Activated naive CD8-positive, alpha-beta T cell (primary cell): ENCODE data around the gene OR6C6.
"Not testable (repeated sequence)": the region's sequence is repeated elsewhere in the genome, so short reads cannot be mapped to it uniquely, and the experiment has no call there.

Experiments used
- H3K27ac Mint-ChIP-seq: one replicate; pipeline ENCODE4 v1.8.0; 2021; ENCODE audit warnings: mixed read lengths
- H3K27me3 Mint-ChIP-seq: one replicate; pipeline ENCODE4 v1.8.0; 2021; ENCODE audit warnings: mixed read lengths
- H3K36me3 Mint-ChIP-seq: one replicate; pipeline ENCODE4 v1.8.0; 2021; ENCODE audit warnings: mixed read lengths
- H3K4me1 Mint-ChIP-seq: one replicate; pipeline ENCODE4 v1.8.0; 2021; ENCODE audit warnings: low read depth, mixed read lengths
- H3K4me3 Mint-ChIP-seq: one replicate; pipeline ENCODE4 v1.8.0; 2021; ENCODE audit warnings: mild to moderate bottlenecking, mixed read lengths
- H3K9me3 Mint-ChIP-seq: one replicate; pipeline ENCODE4 v1.8.0; 2021; ENCODE audit warnings: low read depth, mixed read lengths

Gene OR6C6

DNA sequence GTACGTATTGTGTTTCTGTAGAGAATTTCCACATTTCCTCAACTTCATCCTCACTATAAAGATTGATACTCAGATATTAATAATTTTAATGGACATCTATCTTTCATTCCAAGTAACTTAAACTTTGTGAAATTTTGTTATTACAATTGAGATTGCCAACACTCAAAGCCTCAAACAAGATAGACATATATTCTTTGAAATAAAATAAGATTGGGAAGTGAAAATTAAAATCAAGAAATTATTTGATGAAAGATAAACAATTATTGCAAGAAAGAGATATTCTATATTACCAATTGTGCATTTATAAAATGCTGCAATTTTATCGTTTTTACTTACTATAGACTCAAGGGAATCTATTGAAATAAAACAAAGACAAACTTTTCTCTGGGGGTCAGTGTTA, at the start of gene OR6C6:
TSS of gene OR6C6 (minus strand) at position 101 of the 400 bp plus-strand sequence. CDS start 1,337 bp downstream, outside the sequence.
- no peak within 1 kb of the TSS for H3K4me3 Mint-ChIP-seq
- no peak within 1 kb of the TSS for H3K27ac Mint-ChIP-seq
- H3K9me3 Mint-ChIP-seq, result no peaks in the 10 kb centered on the region
- peaks cover 18% of the 10 kb centered on the region for H3K27me3 Mint-ChIP-seq
- H3K36me3 Mint-ChIP-seq, result no peaks in the 10 kb centered on the region
- no peaks in the 10 kb centered on the region for H3K4me1 Mint-ChIP-seq

DNA sequence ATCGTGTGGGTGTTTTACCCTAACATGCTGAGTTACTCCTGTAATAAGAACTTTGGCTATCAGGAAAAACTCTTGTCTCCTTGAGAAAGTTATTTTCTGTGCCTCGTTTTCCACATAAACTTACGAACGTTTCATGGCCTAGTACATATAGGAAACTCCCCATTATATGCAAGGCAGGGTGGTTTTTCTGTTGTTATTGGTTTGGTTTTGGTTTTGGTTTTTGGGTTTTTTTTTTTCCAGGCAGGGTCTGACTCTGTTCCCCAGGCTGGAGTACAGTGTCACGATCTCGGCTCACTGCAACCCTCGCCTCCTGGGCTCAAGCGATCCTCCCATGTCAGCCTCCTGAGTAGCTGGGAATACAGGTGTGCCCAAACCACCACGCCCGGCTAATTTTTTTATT, 39.6 kb upstream of the OR6C6 start:
- Mint-ChIP-seq H3K27me3 (peaks cover 4% of the 10 kb centered on the region), H3K4me3 (no peak overlapping the region), H3K36me3 (no peaks in the 10 kb centered on the region), H3K9me3 (no peaks in the 10 kb centered on the region), H3K4me1 (no peaks in the 10 kb centered on the region), H3K27ac (no peak overlapping the region)

DNA sequence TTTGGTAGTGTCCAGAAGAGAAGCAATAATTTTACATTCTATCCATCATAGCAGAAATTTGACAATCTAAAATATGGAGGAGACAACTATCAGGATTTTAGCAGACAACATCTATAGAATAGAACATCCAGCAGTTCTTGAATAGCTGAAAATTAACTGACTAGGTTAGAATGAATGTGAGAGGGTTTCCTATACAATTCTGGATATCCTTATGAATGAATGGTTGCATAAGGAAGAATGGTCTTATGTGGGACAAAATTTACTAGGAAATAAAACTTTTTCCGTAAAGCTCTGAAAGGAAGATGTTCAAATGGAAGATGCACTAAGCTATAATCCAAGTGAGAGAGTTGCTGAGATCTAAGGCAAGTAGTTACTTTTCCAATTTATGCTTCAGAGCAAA, 34.1 kb upstream of the OR6C6 start, which contains the start of gene OR6C3:
TSS of gene OR6C3 (plus strand) at position 301 of the 400 bp plus-strand sequence. CDS start 955 bp downstream, outside the sequence.
- Mint-ChIP-seq H3K4me3 (no peak within 1 kb of the TSS), H3K4me1 (no peaks in the 10 kb centered on the region), H3K9me3 (no peaks in the 10 kb centered on the region), H3K36me3 (no peaks in the 10 kb centered on the region), H3K27ac (no peak within 1 kb of the TSS), H3K27me3 (peaks cover 11% of the 10 kb centered on the region)

- H3K36me3 Mint-ChIP-seq, H3K4me1 Mint-ChIP-seq, H3K27ac Mint-ChIP-seq, H3K4me3 Mint-ChIP-seq, H3K27me3 Mint-ChIP-seq, H3K9me3 Mint-ChIP-seq: not testable (repeated sequence)
These were observed 29.4 kb upstream of the OR6C6 start for GRCh38 chr12:55325801-55326200.

DNA sequence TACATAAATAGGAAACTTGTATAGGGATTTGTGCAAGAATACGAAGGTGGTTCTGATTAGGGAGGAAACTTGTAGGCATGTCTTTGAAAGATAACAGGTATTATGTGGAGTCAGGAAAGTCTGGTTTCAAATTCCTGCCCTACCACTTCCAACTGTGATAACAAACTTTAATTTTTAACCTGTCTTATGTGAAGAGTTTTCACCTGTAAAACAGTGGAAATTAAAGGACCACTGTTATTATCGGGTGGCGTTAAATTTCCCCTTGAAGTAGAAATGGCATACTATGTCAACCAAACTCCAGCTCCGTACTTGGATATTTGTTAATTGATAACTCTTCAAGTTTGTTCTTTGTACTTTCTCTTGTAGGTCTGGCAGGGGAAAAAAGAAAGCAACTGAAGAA, 23.8 kb upstream of the OR6C6 start:
- peaks cover 8% of the 10 kb centered on the region for H3K27me3 Mint-ChIP-seq
- peaks cover 6% of the 10 kb centered on the region for H3K9me3 Mint-ChIP-seq
- no peaks in the 10 kb centered on the region for H3K36me3 Mint-ChIP-seq
- no peak overlapping the region for H3K4me3 Mint-ChIP-seq
- H3K4me1 Mint-ChIP-seq, result no peaks in the 10 kb centered on the region
- H3K27ac Mint-ChIP-seq, result no peak overlapping the region

- Mint-ChIP-seq H3K4me1 (no peaks in the 10 kb centered on the region), H3K4me3 (no peak within 1 kb of the TSS), H3K36me3 (no peaks in the 10 kb centered on the region), H3K9me3 (peaks cover 1% of the 10 kb centered on the region), H3K27me3 (peaks cover 17% of the 10 kb centered on the region), H3K27ac (no peak within 1 kb of the TSS)
These were observed 17.7 kb upstream of the OR6C6 start, which contains the start of gene OR6C1 for GRCh38 chr12:55314043-55314442. OR6C1 (plus strand) TSS chr12:55314343; CDS start chr12:55320600, 6,257 bp downstream.

DNA sequence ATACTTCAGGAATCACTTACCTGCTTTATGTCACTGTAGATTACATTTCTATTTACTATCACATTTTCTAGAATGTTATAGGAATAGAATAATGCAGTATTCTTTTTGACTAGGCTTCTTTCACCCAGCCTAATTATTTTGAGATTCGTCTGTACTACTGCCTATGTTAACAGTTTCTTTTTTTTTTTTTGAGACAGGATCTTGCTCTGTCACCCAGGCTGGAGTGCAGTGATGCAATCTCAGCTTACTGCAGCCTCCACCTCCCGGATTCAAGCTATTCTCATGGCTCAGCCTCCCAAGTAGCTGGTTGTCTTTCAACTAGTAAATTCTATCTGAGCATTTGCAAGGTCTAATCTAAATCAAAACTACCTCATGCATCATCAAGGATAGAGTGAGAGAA, 6.4 kb downstream of the OR6C6 start:
- Mint-ChIP-seq H3K27me3 (peaks cover 20% of the 10 kb centered on the region), H3K27ac (no peak overlapping the region), H3K9me3 (no peaks in the 10 kb centered on the region), H3K36me3 (no peaks in the 10 kb centered on the region), H3K4me1 (no peaks in the 10 kb centered on the region), H3K4me3 (no peak overlapping the region)

DNA sequence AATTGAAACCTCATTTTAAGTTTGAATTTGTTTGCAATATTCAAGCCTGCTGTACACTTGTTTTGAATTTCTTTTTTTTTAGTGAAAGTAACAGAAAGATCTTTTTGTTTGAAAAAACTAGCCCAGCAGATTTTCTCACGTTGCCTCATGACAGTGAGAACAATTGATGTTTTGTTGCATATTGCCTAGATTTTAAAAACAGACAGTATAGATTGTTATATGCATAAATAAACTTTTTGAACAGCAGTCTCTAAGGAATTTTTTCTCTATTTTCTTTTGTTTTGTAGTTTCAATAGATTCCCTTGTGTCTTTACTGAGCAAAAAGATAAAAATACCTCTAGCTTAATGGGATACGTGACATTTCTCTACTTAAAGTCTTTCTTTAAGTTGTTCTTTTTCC, 15.4 kb downstream of the OR6C6 start:
- H3K27me3 Mint-ChIP-seq, result peaks cover 11% of the 10 kb centered on the region

DNA sequence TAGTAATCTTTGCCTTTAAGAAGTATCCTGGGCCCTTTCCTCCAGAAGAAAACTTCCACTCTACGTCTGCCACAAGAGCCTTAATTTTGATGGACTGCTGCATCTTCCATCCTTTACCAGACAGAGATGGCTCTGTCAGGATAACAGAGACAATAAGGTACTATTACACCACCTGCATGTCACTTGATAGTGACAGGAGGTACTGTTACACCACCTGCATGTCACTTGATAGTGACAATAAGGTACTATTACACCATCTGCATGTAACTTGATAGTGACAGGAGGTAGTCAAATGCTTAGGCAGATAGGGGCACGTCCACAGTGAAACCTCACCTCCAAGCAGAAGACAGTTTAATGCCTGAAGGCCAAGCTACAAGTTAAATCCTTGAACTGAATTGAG, 38.1 kb downstream of the OR6C6 start:
- peaks cover 9% of the 10 kb centered on the region for H3K27me3 Mint-ChIP-seq
- no peak overlapping the region for H3K27ac Mint-ChIP-seq
- no peaks in the 10 kb centered on the region for H3K9me3 Mint-ChIP-seq
- H3K36me3 Mint-ChIP-seq, result no peaks in the 10 kb centered on the region
- H3K4me1 Mint-ChIP-seq, result no peaks in the 10 kb centered on the region
- H3K4me3 Mint-ChIP-seq, result no peak overlapping the region

More for the DNA sequence above, 15.4 kb downstream of the OR6C6 start:
- H3K9me3 Mint-ChIP-seq, result no peaks in the 10 kb centered on the region
- H3K36me3 Mint-ChIP-seq, result no peaks in the 10 kb centered on the region
- no peak overlapping the region for H3K27ac Mint-ChIP-seq
- no peaks in the 10 kb centered on the region for H3K4me1 Mint-ChIP-seq
- H3K4me3 Mint-ChIP-seq, result no peak overlapping the region

- peaks cover 10% of the 10 kb centered on the region for H3K27me3 Mint-ChIP-seq
- no peak overlapping the region for H3K4me3 Mint-ChIP-seq
- no peaks in the 10 kb centered on the region for H3K36me3 Mint-ChIP-seq
- no peak overlapping the region for H3K27ac Mint-ChIP-seq
- no peaks in the 10 kb centered on the region for H3K9me3 Mint-ChIP-seq
- H3K4me1 Mint-ChIP-seq, result no peaks in the 10 kb centered on the region
These were observed 39.5 kb downstream of the OR6C6 start for GRCh38 chr12:55256831-55257230.

DNA sequence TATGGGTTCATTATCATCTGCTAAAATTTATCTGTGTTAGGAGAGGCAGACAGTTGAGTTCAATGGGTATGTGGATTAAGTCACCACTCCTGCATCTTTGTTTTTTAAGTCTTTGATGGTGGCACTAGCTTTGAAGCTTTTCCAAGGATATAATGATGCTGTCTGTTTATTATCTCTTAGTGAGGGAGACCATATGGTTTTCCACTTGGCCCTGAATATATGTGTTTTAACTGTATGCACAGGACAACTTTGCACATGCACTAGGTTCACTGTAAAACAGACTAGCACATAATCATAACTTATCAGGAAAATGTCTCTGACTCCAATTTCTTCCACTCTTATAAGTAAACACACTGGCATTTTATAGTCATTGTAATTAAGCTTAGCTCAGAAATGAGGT, 43.1 kb downstream of the OR6C6 start:
- H3K4me1 Mint-ChIP-seq, result no peaks in the 10 kb centered on the region
- no peaks in the 10 kb centered on the region for H3K36me3 Mint-ChIP-seq
- H3K9me3 Mint-ChIP-seq, result no peaks in the 10 kb centered on the region
- no peak overlapping the region for H3K4me3 Mint-ChIP-seq
- peaks cover 11% of the 10 kb centered on the region for H3K27me3 Mint-ChIP-seq
- no peak overlapping the region for H3K27ac Mint-ChIP-seq

DNA sequence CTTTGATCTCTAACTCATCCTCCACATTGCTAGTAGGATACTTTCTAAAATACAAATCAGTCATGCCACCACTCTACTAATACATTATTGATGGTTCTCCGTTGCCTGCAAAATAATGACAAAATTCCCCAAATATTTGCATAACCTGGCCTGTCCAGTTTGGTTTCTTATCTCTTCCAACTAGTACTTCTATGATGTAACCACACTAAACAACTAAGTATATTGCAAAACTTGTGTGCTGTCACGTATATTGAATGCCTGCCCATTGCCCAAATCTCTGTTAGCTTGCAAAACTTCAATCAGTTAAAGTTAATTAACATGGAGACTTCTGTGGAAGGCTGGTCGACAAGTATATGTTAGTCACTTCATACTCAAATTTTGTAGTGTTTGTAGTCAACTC, 45.4 kb downstream of the OR6C6 start:
- Mint-ChIP-seq H3K9me3 (no peaks in the 10 kb centered on the region), H3K27ac (no peak overlapping the region), H3K36me3 (no peaks in the 10 kb centered on the region), H3K4me1 (no peaks in the 10 kb centered on the region), H3K27me3 (peaks cover 9% of the 10 kb centered on the region), H3K4me3 (no peak overlapping the region)

- H3K4me1 Mint-ChIP-seq, result no peaks in the 10 kb centered on the region
- no peak overlapping the region for H3K27ac Mint-ChIP-seq
- H3K4me3 Mint-ChIP-seq, result no peak overlapping the region
- H3K9me3 Mint-ChIP-seq, result no peaks in the 10 kb centered on the region
- peaks cover 9% of the 10 kb centered on the region for H3K27me3 Mint-ChIP-seq
- no peaks in the 10 kb centered on the region for H3K36me3 Mint-ChIP-seq
These were observed 50.2 kb downstream of the OR6C6 start for GRCh38 chr12:55246159-55246558.

GRCh38 chr12:55244309-55244708, 52.1 kb downstream of the OR6C6 start, which contains the start of gene OR6C74:
OR6C74 (plus strand) TSS chr12:55244609; CDS start chr12:55247288, 2,679 bp downstream.
- Mint-ChIP-seq H3K27me3 (peaks cover 10% of the 10 kb centered on the region), H3K36me3 (no peaks in the 10 kb centered on the region), H3K4me3 (no peak within 1 kb of the TSS), H3K9me3 (no peaks in the 10 kb centered on the region), H3K4me1 (no peaks in the 10 kb centered on the region), H3K27ac (no peak within 1 kb of the TSS)
